NCI-H82 (cell line): ENCODE data around the gene C16orf95.

ENCODE experiments used
- DNase-seq: peaks from one replicate; lab custom pipeline; 2025; lab: John Stamatoyannopoulos, UW

C16orf95 gene

DNA sequence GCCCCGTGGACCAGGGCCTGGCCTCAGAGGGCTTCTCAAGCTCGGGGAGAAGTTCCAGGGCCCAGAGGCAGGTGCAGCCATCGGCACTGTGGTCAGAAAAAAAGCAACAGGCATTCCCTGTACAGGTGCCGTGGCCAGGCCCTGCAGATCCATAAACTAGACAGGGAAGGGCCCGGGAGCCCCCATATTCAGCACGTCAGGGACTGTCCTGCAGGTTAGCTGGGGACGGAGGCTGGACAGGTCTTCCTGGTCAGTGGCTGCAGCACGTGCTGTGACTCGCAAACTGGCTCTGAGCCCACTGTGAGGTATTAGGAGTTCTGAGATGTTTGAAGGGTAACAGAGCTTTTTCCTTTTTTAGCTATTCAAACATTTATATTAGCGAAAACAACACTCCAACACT lies 15.0 kb upstream of the C16orf95 start:
- DNase-seq, result no peak

DNA sequence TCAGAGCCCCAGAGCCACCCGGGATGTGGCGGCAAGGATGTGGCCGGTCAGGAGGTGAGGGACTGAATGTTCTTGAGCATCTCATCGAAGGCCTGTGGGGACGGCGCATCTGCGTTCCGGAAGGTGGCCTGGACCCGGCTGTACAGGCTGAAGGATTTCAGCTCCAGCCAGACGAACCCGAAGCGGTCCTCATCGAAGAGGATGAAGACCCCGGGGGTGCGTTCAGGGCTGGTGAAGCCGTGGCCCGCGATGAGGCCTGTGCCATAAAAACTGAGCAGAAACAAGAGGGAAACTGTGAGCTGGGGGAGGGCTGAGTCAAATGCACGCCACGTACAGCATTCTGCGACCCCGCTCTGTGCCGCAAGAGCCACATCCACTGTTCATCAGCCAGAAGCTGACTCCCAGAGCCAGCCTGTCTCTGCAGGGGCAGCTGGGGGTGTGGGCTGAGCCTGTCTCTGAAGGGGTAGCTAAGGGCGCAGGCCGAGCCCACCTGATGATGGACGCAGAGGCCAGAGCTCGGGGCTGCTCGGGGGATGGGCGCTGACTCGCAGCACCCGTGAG lies 14.1 kb upstream of the C16orf95 start:
- no peak for DNase-seq

GRCh38 chr16:87330646-87331045 lies 13.5 kb upstream of the C16orf95 start:
- no peak for DNase-seq

- no peak for DNase-seq
These were observed 13.0 kb upstream of the C16orf95 start for GRCh38 chr16:87330257-87330624.

DNA sequence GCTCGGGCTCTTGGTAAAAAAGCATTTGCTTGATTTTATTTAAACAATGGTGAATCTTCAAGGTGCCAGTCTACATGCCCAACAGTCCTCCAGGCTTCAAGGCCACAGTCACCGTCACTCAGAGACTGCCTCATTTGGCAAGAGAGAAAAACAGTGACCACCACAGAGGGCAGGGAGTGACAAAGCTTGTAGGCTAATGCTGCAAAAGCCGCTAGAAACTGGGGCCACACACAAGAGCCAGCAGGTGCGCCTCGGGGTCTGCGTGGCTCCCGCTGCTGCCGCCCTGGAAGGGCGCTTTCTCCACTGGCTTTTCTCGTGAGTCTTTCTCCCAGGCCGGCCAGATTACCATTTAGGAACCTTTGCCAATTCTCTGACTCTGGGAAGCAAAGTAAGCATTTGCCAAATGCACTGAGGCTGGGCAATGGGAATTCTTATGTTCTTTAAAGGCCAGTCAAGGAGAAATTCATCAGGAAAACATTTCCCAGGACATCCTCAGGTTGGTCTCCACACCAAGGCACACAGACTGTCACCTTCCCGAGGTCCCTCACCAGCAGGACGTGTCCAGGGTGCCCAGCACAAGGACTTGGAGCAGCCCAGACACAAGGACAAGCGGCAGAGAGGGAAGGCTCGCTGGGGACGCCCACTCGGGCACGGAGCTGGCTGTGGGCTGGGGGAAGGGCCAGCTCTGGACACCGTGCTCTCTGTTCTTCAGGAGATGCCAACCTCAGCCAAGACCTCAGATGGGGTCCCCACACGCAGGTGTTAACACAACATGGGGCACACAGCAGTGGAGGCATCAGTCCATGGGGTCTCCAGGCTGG lies 12.5 kb upstream of the C16orf95 start:
- DNase-seq, result no peak

- no peak for DNase-seq
These were observed 11.7 kb upstream of the C16orf95 start for GRCh38 chr16:87328846-87329245.

- no peak for DNase-seq
These were observed 10.8 kb upstream of the C16orf95 start for GRCh38 chr16:87327798-87328495.

DNA sequence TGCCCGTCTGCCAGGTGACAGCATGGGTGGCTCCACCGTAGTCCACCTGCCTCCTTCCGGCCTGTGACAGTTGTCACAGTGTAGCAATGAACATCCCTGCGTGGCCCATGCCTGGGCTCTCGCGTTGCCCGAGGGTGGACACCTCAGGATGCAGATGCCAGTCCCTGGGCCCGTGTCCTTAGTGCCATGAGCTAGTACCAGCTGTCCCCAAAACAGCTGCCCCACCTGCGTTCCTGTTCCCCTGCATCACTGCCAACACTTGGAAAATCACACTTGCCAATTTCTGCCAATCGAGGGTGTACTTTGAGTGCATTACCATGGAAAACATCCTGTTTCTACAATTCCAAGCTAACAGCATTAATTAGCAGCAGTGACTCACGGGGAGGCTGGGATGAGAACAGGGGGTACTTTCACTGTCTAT lies 9.0 kb upstream of the C16orf95 start:
- DNase-seq, result no peak

DNA sequence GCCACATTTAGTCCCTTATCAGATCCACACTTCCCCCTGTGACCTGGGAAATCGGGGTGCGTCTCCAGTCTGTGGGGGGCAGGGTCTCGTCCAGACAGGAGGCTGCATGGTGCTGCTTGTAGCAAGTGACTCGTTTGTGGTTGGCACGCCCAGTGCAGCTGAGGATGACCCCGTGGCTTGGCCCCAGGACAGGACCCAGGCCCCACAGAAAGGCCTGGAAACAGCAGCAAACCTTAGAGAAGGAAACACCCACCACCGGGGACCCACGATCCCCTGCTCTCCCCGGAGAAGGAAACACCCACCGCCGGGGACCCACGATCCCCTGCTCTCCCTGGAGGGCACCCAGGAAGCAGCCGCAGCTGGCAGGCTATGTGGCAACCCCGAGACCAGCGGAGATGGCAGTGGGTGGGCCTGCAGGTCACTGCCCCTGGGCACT lies 8.2 kb upstream of the C16orf95 start:
- no peak for DNase-seq

- DNase-seq, result peak; percentile 75
These were observed 7.5 kb upstream of the C16orf95 start for GRCh38 chr16:87324411-87325275.

DNA sequence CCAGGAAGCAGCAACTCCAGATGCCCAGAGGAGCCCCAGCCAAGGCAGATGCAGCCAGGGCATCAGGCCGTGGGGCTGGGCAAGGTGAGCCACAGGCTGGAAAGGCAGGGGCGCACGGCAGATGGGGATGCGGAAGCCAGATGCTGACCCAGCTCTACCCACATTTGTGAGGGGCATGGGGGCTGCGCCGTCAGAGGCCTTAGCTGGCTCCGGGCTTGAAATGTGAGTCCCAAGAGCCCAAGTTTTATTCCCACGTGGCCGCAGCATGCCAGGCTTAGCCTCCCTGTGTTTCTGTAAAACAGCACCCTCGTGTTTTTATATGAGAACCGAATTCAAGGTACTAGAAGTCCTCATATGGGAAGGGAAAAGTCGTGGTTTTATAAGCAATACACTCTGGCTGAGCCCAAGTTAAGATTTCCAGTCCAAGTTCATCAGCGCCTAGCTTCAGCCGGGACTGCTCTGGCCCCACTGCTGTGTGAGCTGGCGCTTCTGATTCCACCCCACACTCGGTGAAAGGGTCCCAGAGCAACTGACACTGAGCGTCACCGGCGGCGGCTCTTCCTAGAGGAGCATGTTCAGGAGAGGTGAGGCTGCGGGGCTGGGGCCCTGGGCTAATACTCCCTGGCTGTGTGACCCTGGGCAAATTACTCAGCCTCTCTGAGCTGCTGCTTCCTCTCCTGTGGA lies 6.7 kb upstream of the C16orf95 start:
- DNase-seq, result no peak

DNA sequence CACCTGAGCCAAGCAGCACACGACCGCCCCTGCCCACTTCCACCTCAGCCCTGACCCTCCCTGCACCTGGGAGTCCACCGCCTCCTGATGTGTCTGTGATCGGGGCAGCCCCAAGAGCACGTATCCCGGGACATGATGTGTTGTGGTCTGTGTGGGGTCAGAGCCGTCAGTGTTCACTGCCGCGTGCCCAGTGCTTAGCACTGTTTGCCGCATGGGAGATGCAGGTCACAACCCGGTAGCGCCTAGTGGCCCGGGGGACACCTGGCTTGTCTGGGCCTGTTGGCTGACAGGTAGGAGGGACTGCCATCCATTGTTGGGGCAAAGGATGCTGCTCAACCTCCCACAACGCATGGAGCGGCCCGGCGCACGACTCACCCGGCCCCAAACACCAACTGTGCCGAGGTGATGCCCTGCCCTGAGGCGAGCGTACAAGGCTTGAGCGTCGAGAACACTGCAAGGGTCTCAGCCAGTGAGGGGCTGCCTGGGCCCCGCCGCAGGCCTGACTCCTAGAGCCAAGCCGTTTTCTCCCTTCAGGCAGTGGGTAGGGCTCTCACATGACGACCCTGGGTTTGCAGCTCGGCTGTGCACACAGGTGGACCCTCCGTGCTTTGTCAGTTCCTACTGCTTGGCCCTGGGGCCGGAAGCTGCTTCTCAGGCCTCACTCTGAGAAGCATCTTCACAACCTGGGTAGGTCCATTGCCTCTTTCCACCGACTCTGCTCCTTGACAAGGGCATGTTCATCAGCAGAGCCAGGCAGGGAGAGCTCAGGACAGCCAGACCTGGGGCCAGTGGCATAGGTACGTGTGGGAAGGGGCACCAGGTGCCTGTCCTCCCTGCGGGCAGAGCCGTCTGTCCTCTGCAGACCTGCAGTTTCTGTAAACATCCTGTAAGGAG lies 5.9 kb upstream of the C16orf95 start:
- no peak for DNase-seq

GRCh38 chr16:87322360-87322759 lies 5.2 kb upstream of the C16orf95 start:
- no peak for DNase-seq

DNA sequence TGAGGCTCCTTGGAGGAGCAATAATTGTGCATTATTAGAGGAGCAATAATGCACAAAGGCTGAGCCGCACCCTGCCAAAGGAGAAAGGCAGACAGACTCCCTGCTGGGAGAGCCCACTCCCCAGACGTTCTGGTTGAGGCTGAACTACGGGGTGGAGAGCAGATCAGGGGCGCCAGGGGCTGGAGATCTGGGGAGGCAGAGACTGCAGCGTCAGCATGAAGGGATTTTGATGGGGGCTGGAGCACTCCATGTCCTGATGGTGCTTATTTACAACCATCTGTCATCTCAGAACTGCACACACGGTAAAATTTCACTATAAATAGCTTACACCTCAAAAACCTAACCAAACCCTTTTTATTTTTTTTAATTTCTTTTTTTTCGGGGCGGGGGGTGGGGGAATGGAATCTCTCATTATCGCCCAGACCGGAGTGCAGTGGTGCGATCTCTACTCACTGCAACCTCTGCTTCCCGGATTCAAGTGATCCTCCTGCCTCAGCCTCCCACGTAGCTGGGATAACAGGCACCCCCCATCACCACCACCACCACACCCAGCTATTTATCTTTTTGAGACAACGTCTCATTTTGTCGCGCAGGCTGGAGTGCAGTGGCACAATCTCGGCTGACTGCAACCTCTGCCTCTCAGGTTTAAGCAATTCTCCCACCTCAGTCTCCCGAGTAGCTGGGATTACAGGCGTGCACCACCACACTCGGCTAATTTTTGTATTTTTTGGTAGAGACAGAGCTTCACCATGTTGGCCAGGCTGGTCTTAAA lies 4.3 kb upstream of the C16orf95 start:
- peak; percentile 64 for DNase-seq

GRCh38 chr16:87320510-87321227 lies 3.5 kb upstream of the C16orf95 start:
- peak; percentile 23 for DNase-seq

GRCh38 chr16:87319997-87320491 lies 2.9 kb upstream of the C16orf95 start:
- DNase-seq, result no peak

DNA sequence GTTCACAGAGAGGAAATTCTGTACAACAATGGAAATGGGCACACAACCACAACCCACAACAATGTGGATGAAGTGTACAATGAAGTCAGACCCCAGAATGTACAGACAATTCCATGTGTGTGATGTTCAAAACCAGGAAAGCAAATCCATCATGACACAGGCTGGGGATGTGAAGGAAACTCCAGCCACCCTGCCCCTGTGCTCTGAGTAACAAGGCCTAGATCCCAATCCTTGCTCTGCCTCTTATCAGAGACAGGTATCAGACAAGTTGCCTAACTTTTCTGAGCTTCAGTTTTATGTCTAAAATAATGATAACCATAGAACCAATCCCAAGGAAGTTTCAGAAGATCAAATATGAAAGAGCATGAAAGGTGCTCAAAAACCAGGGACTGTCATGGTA lies 1.8 kb upstream of the C16orf95 start:
- DNase-seq, result no peak

GRCh38 chr16:87317750-87318644 lies 805 bp upstream of the C16orf95 start:
- peak; percentile 47 for DNase-seq
